Neural cell (in vitro differentiated cells): ENCODE measurements around the gene GMDS. TPM values are rescaled to one million over a fixed set of nuclear protein-coding genes. Genes with fewer than 3 reads are reported as not detected.

ENCODE experiments used
- H2AFZ ChIP-seq: fragments of 200-600, 300-800 bp; sonication (generic), shearing (Covaris generic); 2 replicates; pipeline ENCODE4 v1.6.0; 2014; ENCODE audit warnings: low read depth, mild to moderate bottlenecking, antibody characterized with exemption, low read length, moderate library complexity
- H3F3A ChIP-seq: fragments of 200-600 bp; shearing (Covaris generic); 2 replicates; pipeline ENCODE4 v1.6.1; 2016; ENCODE audit warnings: mild to moderate bottlenecking, moderate library complexity, mixed read lengths, antibody characterized with exemption, low read length; ENCODE audit not compliant: insufficient read depth, poor library complexity, severe bottlenecking
- H3K27ac ChIP-seq: fragments of 200-600, 300-800 bp; sonication (generic), shearing (Covaris generic); 2 replicates; pipeline ENCODE4 v1.5.1; 2014; ENCODE audit warnings: mild to moderate bottlenecking, low read length, moderate library complexity
- H3K27me3 ChIP-seq: fragments of 300-800, 200-600 bp; sonication (generic), shearing (Covaris generic); 2 replicates; pipeline ENCODE4 v1.6.0; 2014; ENCODE audit warnings: mild to moderate bottlenecking, low read depth, low read length, moderate library complexity; ENCODE audit not compliant: insufficient read depth
- H3K36me3 ChIP-seq: fragments of 300-800, 200-600 bp; sonication (generic), shearing (Covaris generic); 2 replicates; pipeline ENCODE4 v1.5.1; 2014; ENCODE audit warnings: mild to moderate bottlenecking, antibody characterized with exemption, low read length, moderate library complexity; ENCODE audit not compliant: insufficient read depth
- H3K4me2 ChIP-seq: fragments of 300-800, 200-600 bp; sonication (generic), shearing (Covaris generic); 2 replicates; pipeline ENCODE4 v1.6.0; 2014; ENCODE audit warnings: mild to moderate bottlenecking, low read length
- H3K4me3 ChIP-seq: fragments of 300-800, 200-600 bp; sonication (generic), shearing (Covaris generic); 2 replicates; pipeline ENCODE4 v1.5.1; 2014; ENCODE audit warnings: mild to moderate bottlenecking, low read length, moderate library complexity
- H3K79me2 ChIP-seq: fragments of 200-600 bp; shearing (Covaris generic); replicated peaks from 2 replicates; pipeline ENCODE4 v1.6.0; 2014; ENCODE audit warnings: mild to moderate bottlenecking, low read length, moderate library complexity; ENCODE audit not compliant: insufficient read depth
- H3K9ac ChIP-seq: fragments of 300-800, 200-600 bp; sonication (generic), shearing (Covaris generic); 2 replicates; pipeline ENCODE4 v1.6.1; 2016; ENCODE audit warnings: mild to moderate bottlenecking, low read length, mixed read lengths
- H3K9me2 ChIP-seq: fragments of 200-600 bp; shearing (Covaris generic); 2 replicates; pipeline ENCODE4 v1.6.1; 2016; ENCODE audit warnings: mild to moderate bottlenecking, low read length, mixed read lengths; ENCODE audit not compliant: insufficient read depth
- H3K9me3 ChIP-seq: fragments of 200-600, 300-800 bp; sonication (generic), shearing (Covaris generic); 2 replicates; pipeline ENCODE4 v1.6.1; 2016; ENCODE audit warnings: mild to moderate bottlenecking, mixed run types, low read length, moderate library complexity, mixed read lengths
- H4K20me1 ChIP-seq: fragments of 200-600 bp; shearing (Covaris generic); 2 replicates; pipeline ENCODE4 v1.6.1; 2016; ENCODE audit warnings: mild to moderate bottlenecking, mixed run types; ENCODE audit not compliant: insufficient read depth
- EP300 ChIP-seq: fragments of 450-650 bp; conservative IDR thresholded peaks from 2 replicates; pipeline ENCODE4 v1.6.1; 2014; ENCODE audit warnings: antibody characterized with exemption, mild to moderate bottlenecking, moderate library complexity; ENCODE audit not compliant: poor library complexity, severe bottlenecking
- EZH2 ChIP-seq: fragments of 200-600, 300-800 bp; shearing (Covaris generic), sonication (generic); IDR thresholded peaks from 2 replicates; pipeline ENCODE4 v1.6.1; 2014; ENCODE audit warnings: antibody characterized with exemption, low read length, borderline replicate concordance, mild to moderate bottlenecking; ENCODE audit not compliant: insufficient read depth, poor library complexity, severe bottlenecking
- MXI1 ChIP-seq: fragments of 450-650 bp; conservative IDR thresholded peaks from 2 replicates; pipeline ENCODE4 v1.6.1; 2014; ENCODE audit warnings: antibody characterized with exemption, mild to moderate bottlenecking; ENCODE audit not compliant: poor library complexity, severe bottlenecking
- POLR2AphosphoS5 ChIP-seq: IDR thresholded peaks from 2 replicates; pipeline ENCODE4 v1.6.1; 2012
- RAD21 ChIP-seq: fragments of 450-650 bp; conservative IDR thresholded peaks from 2 replicates; pipeline ENCODE4 v1.6.1; 2014; ENCODE audit warnings: antibody characterized with exemption, mild to moderate bottlenecking, moderate library complexity
- SMC3 ChIP-seq: fragments of 450-650 bp; conservative IDR thresholded peaks from 2 replicates; pipeline ENCODE4 v1.6.1; 2014; ENCODE audit warnings: antibody characterized with exemption, mild to moderate bottlenecking, moderate library complexity; ENCODE audit not compliant: poor library complexity
- TAF1 ChIP-seq: IDR thresholded peaks from 2 replicates; pipeline ENCODE4 v1.6.1; 2012; ENCODE audit warnings: low read depth
- polyA plus RNA-seq: library from polyadenylated mRNA; depleted of rRNA; stranded (reverse); fragments of >200 nt; gene quantifications from 2 replicates; pipeline ENCODE4 v1.2.3, GENCODE V29; 2014
- TF ChIP-seq, protein P1 (sequence below): fragments of 450-650 bp; IDR thresholded peaks from 2 replicates; pipeline ENCODE4 v1.5.1; 2014; ENCODE audit warnings: antibody characterized with exemption, mild to moderate bottlenecking, moderate library complexity; ENCODE audit not compliant: poor library complexity, severe bottlenecking
- TF ChIP-seq, protein P2 (sequence below): IDR thresholded peaks from 2 replicates; pipeline ENCODE4 v1.6.1; 2012; ENCODE audit warnings: borderline replicate concordance

Gene GMDS
- polyA plus RNA-seq, 1 donor from 2014 or later: 11.4 TPM

DNA sequence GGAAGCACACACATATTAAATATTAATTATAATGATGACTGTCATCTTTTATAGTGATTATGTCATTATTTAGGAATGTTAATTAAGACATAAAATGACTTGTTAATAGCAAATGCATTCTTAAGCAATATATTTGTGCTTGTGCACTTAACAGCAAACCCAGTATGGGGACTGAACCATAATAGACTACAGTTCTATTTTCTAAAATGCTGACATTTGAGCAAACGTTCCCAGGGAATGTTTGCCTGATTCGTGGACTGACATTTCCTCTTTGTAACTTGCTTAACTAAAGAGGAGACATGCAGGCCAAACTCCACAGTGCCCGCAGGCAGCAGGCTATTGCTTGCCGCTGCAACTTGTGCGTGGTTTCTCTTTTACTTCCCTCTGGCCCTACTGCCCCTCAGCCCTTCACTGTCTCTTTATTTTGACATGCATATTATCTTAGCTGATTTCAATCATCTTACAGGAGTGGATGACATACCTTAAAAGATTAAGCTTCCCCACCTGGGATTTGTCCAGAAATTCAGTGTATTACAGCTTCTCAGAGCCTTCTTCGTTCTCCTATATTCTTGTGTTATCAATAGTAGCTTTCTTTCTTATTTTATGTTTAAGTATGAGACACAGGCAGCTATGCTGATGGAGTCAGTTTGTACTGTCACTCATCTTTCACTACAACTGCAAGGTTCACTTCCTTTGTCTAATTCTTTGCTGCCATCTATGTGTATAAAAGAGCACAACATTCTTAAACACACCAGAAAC is 141.5 kb downstream of the GMDS start:
- Histone ChIP-seq H3K9me2 (no peaks in the 10 kb centered on the region), H2AFZ (no peak overlapping the region), H4K20me1 (no peaks in the 10 kb centered on the region), H3K79me2 (no peaks in the 10 kb centered on the region), H3F3A (no peaks in the 10 kb centered on the region), H3K9me3 (no peaks in the 10 kb centered on the region), H3K27me3 (no peaks in the 10 kb centered on the region), H3K27ac (no peak overlapping the region), H3K9ac (no peak overlapping the region), H3K36me3 (no peaks in the 10 kb centered on the region), H3K4me2 (no peak overlapping the region), H3K4me3 (peak overlapping the region; percentile 3)
- TF ChIP-seq MXI1 (no peak), RAD21 (peak; percentile 92), POLR2AphosphoS5 (no peak), TAF1 (no peak), EP300 (peak; percentile 42), SMC3 (peak; percentile 84)
- TF ChIP-seq, protein P1, sequence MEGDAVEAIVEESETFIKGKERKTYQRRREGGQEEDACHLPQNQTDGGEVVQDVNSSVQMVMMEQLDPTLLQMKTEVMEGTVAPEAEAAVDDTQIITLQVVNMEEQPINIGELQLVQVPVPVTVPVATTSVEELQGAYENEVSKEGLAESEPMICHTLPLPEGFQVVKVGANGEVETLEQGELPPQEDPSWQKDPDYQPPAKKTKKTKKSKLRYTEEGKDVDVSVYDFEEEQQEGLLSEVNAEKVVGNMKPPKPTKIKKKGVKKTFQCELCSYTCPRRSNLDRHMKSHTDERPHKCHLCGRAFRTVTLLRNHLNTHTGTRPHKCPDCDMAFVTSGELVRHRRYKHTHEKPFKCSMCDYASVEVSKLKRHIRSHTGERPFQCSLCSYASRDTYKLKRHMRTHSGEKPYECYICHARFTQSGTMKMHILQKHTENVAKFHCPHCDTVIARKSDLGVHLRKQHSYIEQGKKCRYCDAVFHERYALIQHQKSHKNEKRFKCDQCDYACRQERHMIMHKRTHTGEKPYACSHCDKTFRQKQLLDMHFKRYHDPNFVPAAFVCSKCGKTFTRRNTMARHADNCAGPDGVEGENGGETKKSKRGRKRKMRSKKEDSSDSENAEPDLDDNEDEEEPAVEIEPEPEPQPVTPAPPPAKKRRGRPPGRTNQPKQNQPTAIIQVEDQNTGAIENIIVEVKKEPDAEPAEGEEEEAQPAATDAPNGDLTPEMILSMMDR: peak; percentile 89

DNA sequence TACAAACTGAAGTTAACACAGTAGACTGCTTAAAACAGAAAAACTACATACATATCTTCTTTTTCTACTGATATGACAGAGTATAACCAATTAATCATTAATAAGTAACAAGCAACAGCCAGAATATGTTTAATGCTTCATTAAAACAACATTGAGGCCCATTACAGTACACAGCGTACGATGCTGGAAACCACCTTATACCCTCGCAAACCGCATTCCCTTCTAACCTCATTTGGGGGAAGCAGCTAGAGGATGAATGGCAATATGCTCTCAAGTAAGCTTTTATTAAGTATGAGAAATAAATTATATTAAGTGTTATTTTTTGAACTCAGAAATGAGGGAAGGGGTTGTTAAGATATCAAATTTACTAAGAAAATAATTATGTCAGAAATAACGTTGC is 142.4 kb downstream of the GMDS start:
- Histone ChIP-seq H2AFZ (no peak overlapping the region), H3F3A (no peaks in the 10 kb centered on the region), H3K79me2 (no peaks in the 10 kb centered on the region), H3K27me3 (no peaks in the 10 kb centered on the region), H3K9me3 (no peaks in the 10 kb centered on the region), H4K20me1 (no peaks in the 10 kb centered on the region), H3K9me2 (no peaks in the 10 kb centered on the region), H3K36me3 (no peaks in the 10 kb centered on the region), H3K27ac (no peak overlapping the region), H3K9ac (no peak overlapping the region), H3K4me3 (no peak overlapping the region), H3K4me2 (no peak overlapping the region)
- TF ChIP-seq POLR2AphosphoS5: no peak
- TF ChIP-seq, protein P2, sequence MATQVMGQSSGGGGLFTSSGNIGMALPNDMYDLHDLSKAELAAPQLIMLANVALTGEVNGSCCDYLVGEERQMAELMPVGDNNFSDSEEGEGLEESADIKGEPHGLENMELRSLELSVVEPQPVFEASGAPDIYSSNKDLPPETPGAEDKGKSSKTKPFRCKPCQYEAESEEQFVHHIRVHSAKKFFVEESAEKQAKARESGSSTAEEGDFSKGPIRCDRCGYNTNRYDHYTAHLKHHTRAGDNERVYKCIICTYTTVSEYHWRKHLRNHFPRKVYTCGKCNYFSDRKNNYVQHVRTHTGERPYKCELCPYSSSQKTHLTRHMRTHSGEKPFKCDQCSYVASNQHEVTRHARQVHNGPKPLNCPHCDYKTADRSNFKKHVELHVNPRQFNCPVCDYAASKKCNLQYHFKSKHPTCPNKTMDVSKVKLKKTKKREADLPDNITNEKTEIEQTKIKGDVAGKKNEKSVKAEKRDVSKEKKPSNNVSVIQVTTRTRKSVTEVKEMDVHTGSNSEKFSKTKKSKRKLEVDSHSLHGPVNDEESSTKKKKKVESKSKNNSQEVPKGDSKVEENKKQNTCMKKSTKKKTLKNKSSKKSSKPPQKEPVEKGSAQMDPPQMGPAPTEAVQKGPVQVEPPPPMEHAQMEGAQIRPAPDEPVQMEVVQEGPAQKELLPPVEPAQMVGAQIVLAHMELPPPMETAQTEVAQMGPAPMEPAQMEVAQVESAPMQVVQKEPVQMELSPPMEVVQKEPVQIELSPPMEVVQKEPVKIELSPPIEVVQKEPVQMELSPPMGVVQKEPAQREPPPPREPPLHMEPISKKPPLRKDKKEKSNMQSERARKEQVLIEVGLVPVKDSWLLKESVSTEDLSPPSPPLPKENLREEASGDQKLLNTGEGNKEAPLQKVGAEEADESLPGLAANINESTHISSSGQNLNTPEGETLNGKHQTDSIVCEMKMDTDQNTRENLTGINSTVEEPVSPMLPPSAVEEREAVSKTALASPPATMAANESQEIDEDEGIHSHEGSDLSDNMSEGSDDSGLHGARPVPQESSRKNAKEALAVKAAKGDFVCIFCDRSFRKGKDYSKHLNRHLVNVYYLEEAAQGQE: no peak
- no peak for TF ChIP-seq EZH2
- TF ChIP-seq TAF1: no peak
- no peak for TF ChIP-seq MXI1
- TF ChIP-seq EP300: no peak
- TF ChIP-seq SMC3: no peak
- TF ChIP-seq, protein P1: no peak
- TF ChIP-seq RAD21: no peak
